ENCODE results near the gene C2orf69. TPM values are rescaled to one million over a fixed set of nuclear protein-coding genes. Genes with fewer than 3 reads are reported as not detected.

The C2orf69 gene, protein sequence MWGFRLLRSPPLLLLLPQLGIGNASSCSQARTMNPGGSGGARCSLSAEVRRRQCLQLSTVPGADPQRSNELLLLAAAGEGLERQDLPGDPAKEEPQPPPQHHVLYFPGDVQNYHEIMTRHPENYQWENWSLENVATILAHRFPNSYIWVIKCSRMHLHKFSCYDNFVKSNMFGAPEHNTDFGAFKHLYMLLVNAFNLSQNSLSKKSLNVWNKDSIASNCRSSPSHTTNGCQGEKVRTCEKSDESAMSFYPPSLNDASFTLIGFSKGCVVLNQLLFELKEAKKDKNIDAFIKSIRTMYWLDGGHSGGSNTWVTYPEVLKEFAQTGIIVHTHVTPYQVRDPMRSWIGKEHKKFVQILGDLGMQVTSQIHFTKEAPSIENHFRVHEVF
- polyA plus RNA-seq: 13.6 TPM

GRCh38 chr2:199911052-199911876, at the start of gene C2orf69:
TSS of gene C2orf69 (plus strand) at chr2:199911293. CDS start at chr2:199911439, 146 bp downstream.
- Mint-ChIP-seq H3K27ac (peak within 1 kb of the TSS; percentile 82 to 99 (median 99)), H3K9me3 (no peaks in the 10 kb centered on the region), H3K4me3 (peak within 1 kb of the TSS; percentile 89 to 99 (median 96)), H3K36me3 (peaks cover 2% of the 10 kb centered on the region), H3K4me1 (peaks cover 28 to 37% (median 35%) of the 10 kb centered on the region in 3 donors), H3K27me3 (no peaks in the 10 kb centered on the region)

- Mint-ChIP-seq H3K4me3 (no peak overlapping the region), H3K36me3 (no peaks in the 10 kb centered on the region), H3K4me1 (no peaks in the 10 kb centered on the region), H3K27ac (no peak overlapping the region), H3K9me3 (no peaks in the 10 kb centered on the region), H3K27me3 (no peaks in the 10 kb centered on the region)
These were observed 48.3 kb upstream of the C2orf69 start for GRCh38 chr2:199862788-199863187.

- Mint-ChIP-seq H3K27me3 (no peaks in the 10 kb centered on the region), H3K36me3 (no peaks in the 10 kb centered on the region), H3K9me3 (no peaks in the 10 kb centered on the region), H3K4me1 (no peaks in the 10 kb centered on the region), H3K27ac (no peak overlapping the region), H3K4me3 (no peak overlapping the region)
These were observed 45.2 kb upstream of the C2orf69 start for GRCh38 chr2:199865905-199866304.

DNA sequence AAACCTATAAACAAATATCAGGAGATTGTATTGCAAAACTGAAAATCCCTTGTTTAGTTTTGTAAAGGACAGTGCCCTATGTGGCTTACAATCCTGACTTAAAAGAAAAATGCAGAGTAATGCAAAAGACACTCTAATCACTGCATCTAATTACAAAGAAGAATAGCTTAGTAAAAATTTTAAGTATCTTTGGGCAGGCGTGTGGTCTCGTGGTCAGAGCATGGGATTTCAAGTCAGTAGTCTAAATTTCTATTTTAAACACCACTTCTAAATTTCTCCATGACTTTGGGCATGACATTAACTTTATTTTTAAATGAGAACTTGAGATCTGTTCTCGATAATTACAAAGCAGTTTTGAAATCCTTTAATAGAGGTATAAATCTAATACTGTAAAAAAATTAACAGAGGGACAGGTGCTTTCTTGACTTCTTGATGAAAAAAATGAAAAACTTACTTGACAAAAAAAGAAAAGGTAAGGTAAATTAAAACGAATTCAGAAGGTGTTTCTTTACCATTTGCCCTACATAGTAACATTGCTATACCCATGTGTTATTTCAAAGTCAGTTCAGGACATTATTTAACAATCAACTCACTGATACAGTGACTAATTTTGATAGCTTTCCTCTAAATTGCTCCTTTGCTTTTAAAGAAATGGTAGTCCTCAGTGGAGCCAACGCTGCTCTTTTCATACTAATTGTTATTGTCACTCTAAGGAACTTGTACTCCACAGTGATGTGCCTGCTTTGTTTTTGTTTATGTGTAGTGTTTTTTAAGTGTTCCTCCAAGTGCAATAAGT, 42.5 kb upstream of the C2orf69 start:
- Mint-ChIP-seq H3K36me3 (no peaks in the 10 kb centered on the region), H3K27ac (no peak overlapping the region), H3K4me1 (no peaks in the 10 kb centered on the region), H3K4me3 (no peak overlapping the region), H3K9me3 (no peaks in the 10 kb centered on the region), H3K27me3 (no peaks in the 10 kb centered on the region)

DNA sequence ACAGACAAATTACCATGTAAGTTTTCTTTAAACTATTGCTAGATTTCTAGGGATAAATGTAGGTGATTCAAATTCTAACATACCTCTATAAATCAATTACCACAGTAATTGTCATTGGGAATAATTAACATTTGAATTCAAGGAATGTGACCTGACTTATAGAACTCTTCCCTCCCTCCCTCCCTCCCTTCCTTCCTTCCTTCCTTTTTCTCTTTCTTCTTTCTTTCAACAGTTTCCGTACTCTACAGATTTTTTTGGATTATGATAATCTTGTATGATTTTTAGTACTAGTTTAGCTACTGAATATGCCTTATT, 41.9 kb upstream of the C2orf69 start:
- Mint-ChIP-seq H3K27me3 (no peaks in the 10 kb centered on the region), H3K36me3 (no peaks in the 10 kb centered on the region), H3K4me1 (no peaks in the 10 kb centered on the region), H3K4me3 (no peak overlapping the region), H3K9me3 (peaks cover 0 to 4% (median 0%) of the 10 kb centered on the region in 3 donors), H3K27ac (no peak overlapping the region)

DNA sequence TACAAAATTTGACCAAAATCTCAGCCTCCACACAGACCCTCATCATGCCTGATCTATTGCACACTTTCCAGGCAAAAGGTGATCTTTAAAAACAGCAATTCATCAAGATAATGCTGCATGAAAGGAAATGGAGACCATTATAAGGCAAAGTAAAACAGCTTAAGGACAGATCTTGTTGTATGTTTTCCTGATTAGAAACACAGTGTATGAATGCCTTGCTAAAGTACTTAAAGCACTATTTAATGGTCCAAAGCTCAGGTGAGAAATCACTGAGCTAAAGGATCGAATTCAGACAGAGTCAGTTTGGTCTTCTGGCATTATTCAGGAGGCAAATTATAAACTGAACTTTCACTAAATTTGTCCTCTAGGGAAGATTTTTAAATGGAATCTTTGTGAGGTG, 41.4 kb upstream of the C2orf69 start:
- Mint-ChIP-seq H3K9me3 (peaks cover 0 to 7% (median 0%) of the 10 kb centered on the region in 3 donors), H3K4me1 (no peaks in the 10 kb centered on the region), H3K27me3 (no peaks in the 10 kb centered on the region), H3K4me3 (no peak overlapping the region), H3K27ac (no peak overlapping the region), H3K36me3 (no peaks in the 10 kb centered on the region)

DNA sequence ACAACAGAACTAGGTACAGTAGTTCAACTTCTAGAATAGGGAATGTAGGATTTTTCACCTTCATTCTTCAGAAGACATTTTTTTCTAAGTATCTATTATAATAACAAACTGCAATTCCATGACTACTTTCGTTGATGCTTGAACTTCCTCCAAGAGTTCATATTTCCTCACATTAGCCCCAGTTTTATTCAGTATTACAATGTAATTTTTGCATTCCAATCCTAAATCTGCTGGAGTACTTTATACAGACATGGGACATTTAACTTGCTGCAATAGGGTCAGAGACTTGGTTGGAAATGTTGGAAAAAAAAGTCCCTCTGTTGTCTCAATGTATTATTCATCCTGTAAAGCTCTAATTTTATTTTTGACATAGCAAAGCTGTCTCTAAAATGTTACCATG, 40.5 kb upstream of the C2orf69 start:
- no peak overlapping the region for H3K27ac Mint-ChIP-seq
- no peak overlapping the region for H3K4me3 Mint-ChIP-seq
- H3K27me3 Mint-ChIP-seq: no peaks in the 10 kb centered on the region
- no peaks in the 10 kb centered on the region for H3K4me1 Mint-ChIP-seq
- peaks cover 0 to 7% (median 2%) of the 10 kb centered on the region in 3 donors for H3K9me3 Mint-ChIP-seq
- no peaks in the 10 kb centered on the region for H3K36me3 Mint-ChIP-seq

DNA sequence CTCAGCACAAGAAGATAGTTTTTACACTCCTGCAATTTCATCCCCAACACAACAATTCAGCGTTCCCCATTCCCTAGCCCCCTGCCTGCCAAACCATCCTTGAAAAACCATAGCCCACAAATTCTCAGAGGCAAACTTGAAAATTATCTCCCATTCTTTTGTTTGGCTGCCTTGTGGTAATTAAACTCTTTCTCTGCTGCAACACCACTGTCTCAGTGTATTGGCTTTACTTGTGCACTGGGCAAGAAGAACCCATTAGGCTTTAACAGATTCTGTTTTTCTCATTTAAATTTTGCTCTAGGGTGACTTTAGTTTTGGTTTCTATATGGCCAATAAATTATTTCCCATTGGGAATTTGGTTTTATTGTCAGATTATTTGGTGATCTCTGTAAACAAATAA, 36.9 kb upstream of the C2orf69 start:
- peaks cover 0 to 7% (median 2%) of the 10 kb centered on the region in 3 donors for H3K9me3 Mint-ChIP-seq
- no peak overlapping the region for H3K27ac Mint-ChIP-seq
- H3K27me3 Mint-ChIP-seq: no peaks in the 10 kb centered on the region
- peaks cover 3% of the 10 kb centered on the region for H3K36me3 Mint-ChIP-seq
- no peak overlapping the region for H3K4me3 Mint-ChIP-seq
- H3K4me1 Mint-ChIP-seq: no peaks in the 10 kb centered on the region

DNA sequence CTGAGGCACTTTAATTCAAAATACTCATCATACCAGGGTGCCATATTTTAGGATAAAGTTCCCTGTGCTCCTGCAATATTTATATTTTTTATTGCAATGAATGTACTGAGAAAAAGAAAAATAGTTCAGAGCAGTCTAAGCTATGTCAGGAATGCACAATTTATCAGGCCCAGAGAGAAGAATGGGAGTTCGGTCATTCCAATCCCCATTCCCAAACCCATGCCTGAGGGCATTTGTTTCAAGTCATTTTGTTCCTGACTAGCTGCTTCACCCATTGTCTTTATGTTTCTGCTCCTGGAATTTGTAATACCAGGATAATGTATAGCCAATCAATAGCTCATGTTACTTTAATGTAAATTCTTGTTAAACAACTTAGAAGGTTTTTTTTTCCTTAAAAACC, 35.7 kb upstream of the C2orf69 start:
- H3K4me3 Mint-ChIP-seq: no peak overlapping the region
- H3K9me3 Mint-ChIP-seq: peaks cover 0 to 7% (median 2%) of the 10 kb centered on the region in 3 donors

GRCh38 chr2:199882667-199883066, 28.4 kb upstream of the C2orf69 start:
- Mint-ChIP-seq H3K4me1 (no peaks in the 10 kb centered on the region), H3K36me3 (peaks cover 6% of the 10 kb centered on the region), H3K4me3 (no peak overlapping the region)

More for the DNA sequence above, 35.7 kb upstream of the C2orf69 start:
- no peak overlapping the region for H3K27ac Mint-ChIP-seq
- no peaks in the 10 kb centered on the region for H3K4me1 Mint-ChIP-seq
- peaks cover 3% of the 10 kb centered on the region for H3K36me3 Mint-ChIP-seq
- H3K27me3 Mint-ChIP-seq: no peaks in the 10 kb centered on the region

GRCh38 chr2:199883474-199884212, 27.4 kb upstream of the C2orf69 start:
- Mint-ChIP-seq H3K27me3 (no peaks in the 10 kb centered on the region), H3K36me3 (peaks cover 3% of the 10 kb centered on the region), H3K4me3 (no peak overlapping the region), H3K4me1 (no peaks in the 10 kb centered on the region), H3K9me3 (peaks cover 0 to 11% (median 7%) of the 10 kb centered on the region in 3 donors), H3K27ac (no peak overlapping the region)

More at GRCh38 chr2:199882667-199883066, 28.4 kb upstream of the C2orf69 start:
- Mint-ChIP-seq H3K27me3 (no peaks in the 10 kb centered on the region), H3K9me3 (peaks cover 0 to 11% (median 7%) of the 10 kb centered on the region in 3 donors), H3K27ac (no peak overlapping the region)

GRCh38 chr2:199895406-199895805, 15.7 kb upstream of the C2orf69 start:
- Mint-ChIP-seq H3K9me3 (no peaks in the 10 kb centered on the region), H3K4me3 (peak overlapping the region in 1 of 4 donors; percentile 67), H3K27me3 (no peaks in the 10 kb centered on the region), H3K27ac (no peak overlapping the region), H3K4me1 (no peaks in the 10 kb centered on the region), H3K36me3 (peaks cover 6% of the 10 kb centered on the region)

DNA sequence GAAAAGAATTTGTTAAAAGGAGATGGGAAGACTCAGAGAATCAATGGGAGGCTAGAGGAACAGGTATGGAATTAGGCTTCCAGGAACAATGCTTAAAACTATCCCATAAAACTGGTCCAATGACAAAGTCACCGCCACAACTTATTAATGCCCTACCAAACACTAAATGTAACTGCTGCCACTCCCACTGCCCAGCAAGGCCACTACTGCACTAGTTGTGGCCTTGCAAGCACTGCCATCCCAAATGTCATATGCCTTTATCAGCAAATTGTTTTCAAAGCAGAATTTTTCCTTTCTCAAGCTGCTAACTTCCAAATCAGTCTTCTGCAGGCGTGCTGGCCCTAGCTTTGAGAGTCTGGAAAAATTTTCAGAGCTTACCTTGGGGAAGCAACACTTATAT, 14.5 kb upstream of the C2orf69 start:
- Mint-ChIP-seq H3K4me3 (no peak overlapping the region), H3K36me3 (peaks cover 2% of the 10 kb centered on the region), H3K4me1 (no peaks in the 10 kb centered on the region), H3K9me3 (no peaks in the 10 kb centered on the region), H3K27me3 (no peaks in the 10 kb centered on the region), H3K27ac (no peak overlapping the region)

DNA sequence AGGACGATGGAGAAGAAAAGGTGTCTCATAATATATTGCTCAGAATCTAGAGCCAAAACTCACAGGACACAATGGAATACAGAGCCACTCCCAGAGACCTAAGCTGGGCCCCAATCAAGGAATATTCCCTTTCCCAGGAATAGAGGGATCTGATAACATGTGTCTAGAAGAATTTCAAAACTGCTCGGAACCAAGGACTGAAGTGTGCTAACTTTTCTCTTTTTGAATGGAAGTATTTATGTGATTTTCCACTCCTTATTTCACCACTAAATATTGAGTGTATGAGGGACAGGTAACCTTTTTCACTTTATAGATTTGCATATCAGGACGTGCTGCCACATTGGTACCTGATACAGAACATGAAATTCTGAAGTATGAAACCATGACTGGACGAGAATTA, 9.2 kb upstream of the C2orf69 start:
- Mint-ChIP-seq H3K4me1 (peaks cover 0 to 2% (median 2%) of the 10 kb centered on the region in 3 donors), H3K9me3 (no peaks in the 10 kb centered on the region), H3K36me3 (no peaks in the 10 kb centered on the region), H3K4me3 (no peak overlapping the region), H3K27ac (no peak overlapping the region), H3K27me3 (no peaks in the 10 kb centered on the region)

All from IgD-negative memory B cell (primary cell).